ENCODE results near the gene GRIP2. TPM values are rescaled to one million over a fixed set of nuclear protein-coding genes. Genes with fewer than 3 reads are reported as not detected.
A peak's percentile ranks its signal among the peaks of the same experiment; 100 is the strongest.

Gene GRIP2
- total and polyA plus RNA-seq, 9 of the 15 experiments (the other 6 are each of a cell fraction or from before 2014, with no cell fraction given): 0.01 TPM; not detected in 7

GRCh38 chr3:14453876-14454638 is 86.1 kb downstream of the GRIP2 start (continued):
- TF ChIP-seq HNRNPLL (IDR thresholded peaks at IDR 0.05; ENCODE audit: low read depth, low read length, poor library complexity, severe bottlenecking) (no peak), ZNF398 (CRISPR knock-in tag; IDR thresholded peaks at IDR 0.05) (no peak), ZNF212 (CRISPR knock-in tag; IDR thresholded peaks at IDR 0.05) (no peak), GABPB2 (CRISPR knock-in tag; conservative IDR thresholded peaks at IDR 0.05) (no peak), TRIM24 (IDR thresholded peaks at IDR 0.05) (no peak), ZNF3 (CRISPR knock-in tag; IDR thresholded peaks at IDR 0.05) (no peak), ARID3A (IDR thresholded peaks at IDR 0.05; ENCODE audit: borderline replicate concordance, low read depth, low read length) (no peak), ZNF224 (CRISPR knock-in tag; IDR thresholded peaks at IDR 0.05) (no peak), RBM22 (IDR thresholded peaks at IDR 0.05; ENCODE audit: low read depth, low read length, poor library complexity, severe bottlenecking) (peak; percentile 87)
- TF ChIP-seq, protein P1, sequence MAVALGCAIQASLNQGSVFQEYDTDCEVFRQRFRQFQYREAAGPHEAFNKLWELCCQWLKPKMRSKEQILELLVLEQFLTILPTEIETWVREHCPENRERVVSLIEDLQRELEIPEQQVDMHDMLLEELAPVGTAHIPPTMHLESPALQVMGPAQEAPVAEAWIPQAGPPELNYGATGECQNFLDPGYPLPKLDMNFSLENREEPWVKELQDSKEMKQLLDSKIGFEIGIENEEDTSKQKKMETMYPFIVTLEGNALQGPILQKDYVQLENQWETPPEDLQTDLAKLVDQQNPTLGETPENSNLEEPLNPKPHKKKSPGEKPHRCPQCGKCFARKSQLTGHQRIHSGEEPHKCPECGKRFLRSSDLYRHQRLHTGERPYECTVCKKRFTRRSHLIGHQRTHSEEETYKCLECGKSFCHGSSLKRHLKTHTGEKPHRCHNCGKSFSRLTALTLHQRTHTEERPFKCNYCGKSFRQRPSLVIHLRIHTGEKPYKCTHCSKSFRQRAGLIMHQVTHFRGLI (CRISPR knock-in tag; IDR thresholded peaks at IDR 0.05): no peak

Data from K562 (cell line).